Renal cortex interstitium (tissue), 15 donors: ENCODE measurements around the gene DTD1. TPM values are rescaled to one million over a fixed set of nuclear protein-coding genes. Genes with fewer than 3 reads are reported as not detected.

Experiments
- DNase-seq, 11 donors: peaks; one replicate each; pipeline ENCODE4 v3.0.0-alpha.2; 2013; ENCODE audit warnings: low read depth in 9 of 11, low spot score in 4 of 11; ENCODE audit errors: extremely low read depth in 1 of 11
- long read RNA-seq, 16 experiments: transcript quantifications; one replicate each; lab custom pipeline, GENCODE V29; 2026
- polyA plus RNA-seq, 3 donors: library from polyadenylated mRNA; unstranded; fragments of 120-200 nt; gene quantifications; one replicate each; pipeline ENCODE4 v1.2.1, GENCODE V29; 2013; ENCODE audit not compliant: insufficient read length in 3 of 3

Gene DTD1, protein sequence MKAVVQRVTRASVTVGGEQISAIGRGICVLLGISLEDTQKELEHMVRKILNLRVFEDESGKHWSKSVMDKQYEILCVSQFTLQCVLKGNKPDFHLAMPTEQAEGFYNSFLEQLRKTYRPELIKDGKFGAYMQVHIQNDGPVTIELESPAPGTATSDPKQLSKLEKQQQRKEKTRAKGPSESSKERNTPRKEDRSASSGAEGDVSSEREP
- polyA plus RNA-seq = 10 to 100 TPM; 29.8 to 35.8 (median 34.4) TPM
- long read RNA-seq, donor 1, transcript DTD1-201 (6 exons, 1,387 nt) = major isoform, 10 of 23 reads
- long read RNA-seq, donor 1, partial matches to known transcripts = 13 of 23 reads
- long read RNA-seq, donor 1, other reads (novel, unspliced or antisense) = 0 of 23 reads
- long read RNA-seq, donor 2, transcript DTD1-201 (6 exons, 1,387 nt) = major isoform, 13 of 14 reads
- long read RNA-seq, donor 2, partial matches to known transcripts = 0 of 14 reads
- long read RNA-seq, donor 2, other reads (novel, unspliced or antisense) = 0 of 14 reads
- long read RNA-seq, donor 3, transcript DTD1-201 (6 exons, 1,387 nt) = major isoform, 18 of 58 reads
- long read RNA-seq, donor 3, partial matches to known transcripts = 39 of 58 reads
- long read RNA-seq, donor 3, other reads (novel, unspliced or antisense) = 0 of 58 reads
- long read RNA-seq, donor 4, transcript DTD1-201 (6 exons, 1,387 nt) = major isoform, 9 of 16 reads
- long read RNA-seq, donor 4, partial matches to known transcripts = 6 of 16 reads
- long read RNA-seq, donor 4, other reads (novel, unspliced or antisense) = 0 of 16 reads
- long read RNA-seq, donor 5, transcript DTD1-201 (6 exons, 1,387 nt) = major isoform, 17 of 54 reads
- long read RNA-seq, donor 5, partial matches to known transcripts = 35 of 54 reads
- long read RNA-seq, donor 5, other reads (novel, unspliced or antisense) = 0 of 54 reads
- long read RNA-seq, donor 6, transcript DTD1-201 (6 exons, 1,387 nt) = major isoform, 8 of 14 reads
- long read RNA-seq, donor 6, partial matches to known transcripts = 6 of 14 reads
- long read RNA-seq, donor 6, other reads (novel, unspliced or antisense) = 0 of 14 reads
- long read RNA-seq, donor 7, transcript DTD1-201 (6 exons, 1,387 nt) = major isoform, 22 of 57 reads
- long read RNA-seq, donor 7, partial matches to known transcripts = 35 of 57 reads
- long read RNA-seq, donor 7, other reads (novel, unspliced or antisense) = 0 of 57 reads
- long read RNA-seq, donor 8, transcript DTD1-201 (6 exons, 1,387 nt) = major isoform, 20 of 77 reads
- long read RNA-seq, donor 8, partial matches to known transcripts = 57 of 77 reads
- long read RNA-seq, donor 8, other reads (novel, unspliced or antisense) = 0 of 77 reads
- long read RNA-seq, donor 9, transcript DTD1-201 (6 exons, 1,387 nt) = major isoform, 13 of 21 reads
- long read RNA-seq, donor 9, partial matches to known transcripts = 8 of 21 reads
- long read RNA-seq, donor 9, other reads (novel, unspliced or antisense) = 0 of 21 reads
- long read RNA-seq, donor 10, transcript DTD1-201 (6 exons, 1,387 nt) = major isoform, 12 of 24 reads
- long read RNA-seq, donor 10, partial matches to known transcripts = 12 of 24 reads
- long read RNA-seq, donor 10, other reads (novel, unspliced or antisense) = 0 of 24 reads
- long read RNA-seq, donor 11, transcript DTD1-201 (6 exons, 1,387 nt) = major isoform, 7 of 23 reads
- long read RNA-seq, donor 11, partial matches to known transcripts = 15 of 23 reads
- long read RNA-seq, donor 11, other reads (novel, unspliced or antisense) = 0 of 23 reads
- long read RNA-seq, donor 12, transcript DTD1-201 (6 exons, 1,387 nt) = major isoform, 13 of 13 reads
- long read RNA-seq, donor 12, partial matches to known transcripts = 0 of 13 reads
- long read RNA-seq, donor 12, other reads (novel, unspliced or antisense) = 0 of 13 reads
- long read RNA-seq, donor 13, transcript DTD1-201 (6 exons, 1,387 nt) = major isoform, 30 of 43 reads
- long read RNA-seq, donor 13, partial matches to known transcripts = 13 of 43 reads
- long read RNA-seq, donor 13, other reads (novel, unspliced or antisense) = 0 of 43 reads
- long read RNA-seq, donor 14, transcript DTD1-201 (6 exons, 1,387 nt) = major isoform, 12 of 12 reads
- long read RNA-seq, donor 14, partial matches to known transcripts = 0 of 12 reads
- long read RNA-seq, donor 14, other reads (novel, unspliced or antisense) = 0 of 12 reads
- long read RNA-seq, donor 15, transcript DTD1-201 (6 exons, 1,387 nt) = major isoform, 8 of 8 reads
- long read RNA-seq, donor 15, partial matches to known transcripts = 0 of 8 reads
- long read RNA-seq, donor 15, other reads (novel, unspliced or antisense) = 0 of 8 reads
- long read RNA-seq, donor 16, transcript DTD1-201 (6 exons, 1,387 nt) = major isoform, 37 of 69 reads
- long read RNA-seq, donor 16, partial matches to known transcripts = 32 of 69 reads
- long read RNA-seq, donor 16, other reads (novel, unspliced or antisense) = 0 of 69 reads

DNA sequence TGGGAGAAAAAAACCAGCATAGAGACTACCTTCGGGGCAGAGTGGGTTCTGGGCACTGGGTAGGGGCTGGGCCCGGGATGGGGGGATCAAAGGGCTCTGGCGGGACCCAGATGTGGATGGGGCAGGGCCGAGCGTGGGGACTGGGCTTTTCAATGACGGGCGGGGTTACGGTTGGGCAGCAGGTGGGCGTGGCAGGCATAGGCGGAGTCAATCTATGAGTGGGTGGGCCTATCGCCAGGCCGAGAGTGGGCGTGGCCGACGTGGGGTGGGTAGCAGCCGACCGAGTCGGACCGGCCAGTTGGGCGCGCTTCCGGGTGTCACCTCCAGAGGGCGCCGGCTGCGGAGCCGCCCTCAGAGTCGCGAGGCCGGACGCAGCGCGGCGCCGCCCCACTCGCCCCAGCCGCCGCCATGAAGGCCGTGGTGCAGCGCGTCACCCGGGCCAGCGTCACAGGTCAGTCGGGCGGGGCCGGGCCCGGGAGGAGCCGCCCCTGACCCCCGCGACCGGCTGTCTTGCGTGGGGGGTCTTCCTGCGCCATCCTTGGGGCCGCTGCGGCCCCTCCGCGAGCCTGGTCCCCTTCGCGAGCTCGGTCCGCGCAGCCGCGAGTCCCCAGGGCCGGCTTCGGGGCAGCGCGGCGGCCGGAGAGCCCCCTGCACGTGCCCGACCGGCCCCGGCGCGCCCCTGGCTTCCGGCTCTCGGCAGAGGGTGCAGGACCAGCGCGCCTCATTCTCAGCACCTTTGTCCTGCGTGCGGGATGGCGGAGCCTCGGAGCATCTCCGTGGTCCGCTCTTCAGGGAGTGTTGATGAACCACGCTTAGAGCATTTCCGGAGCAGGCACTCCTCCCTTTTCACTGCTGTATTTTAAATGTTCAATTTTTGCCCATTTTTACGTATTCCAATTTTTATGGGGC, at the start of gene DTD1:
Gene DTD1 (plus strand): TSS at position 390 of the 909 bp plus-strand sequence. CDS start 19 bp downstream, at position 409.
- peak; percentile 54 to 80 (median 66) for DNase-seq

DNA sequence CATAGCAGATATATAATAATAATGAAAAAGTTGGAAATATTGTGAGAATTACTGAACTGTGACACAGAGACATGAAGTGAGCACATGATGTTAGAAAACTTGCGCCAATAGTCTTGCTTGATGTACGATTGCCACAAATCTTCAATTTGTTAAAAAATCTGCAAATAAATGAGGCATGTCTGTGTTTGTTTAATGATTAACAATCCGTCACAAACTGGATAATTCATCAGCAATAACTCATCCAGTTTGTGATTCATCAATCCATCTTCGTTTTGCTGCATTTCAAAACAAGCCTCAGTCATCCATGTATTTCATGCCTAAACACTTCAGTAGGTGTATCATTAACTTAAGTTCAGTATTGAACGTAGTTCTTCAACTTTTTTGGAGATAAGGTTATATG, 46.1 kb upstream of the DTD1 start:
- no peak for DNase-seq

DNA sequence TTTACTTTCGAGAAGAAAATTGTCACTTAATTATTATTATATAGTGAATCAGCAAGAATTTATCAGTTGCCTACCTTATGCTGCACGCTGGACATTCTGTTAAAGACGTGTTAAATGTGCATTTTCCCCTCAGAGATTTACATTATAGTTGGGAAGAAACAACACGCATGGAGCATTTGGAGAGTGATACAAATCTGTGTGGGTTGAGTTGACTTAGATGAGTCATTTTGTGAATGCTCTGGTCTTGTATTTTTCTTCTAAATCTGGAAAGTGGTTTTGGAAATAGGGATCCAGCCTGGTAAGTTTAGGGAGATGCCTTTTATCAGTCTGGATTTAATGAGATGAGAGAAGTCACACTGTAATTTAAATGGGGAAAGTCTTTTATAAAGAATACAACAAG, 44.6 kb upstream of the DTD1 start:
- DNase-seq = no peak

DNA sequence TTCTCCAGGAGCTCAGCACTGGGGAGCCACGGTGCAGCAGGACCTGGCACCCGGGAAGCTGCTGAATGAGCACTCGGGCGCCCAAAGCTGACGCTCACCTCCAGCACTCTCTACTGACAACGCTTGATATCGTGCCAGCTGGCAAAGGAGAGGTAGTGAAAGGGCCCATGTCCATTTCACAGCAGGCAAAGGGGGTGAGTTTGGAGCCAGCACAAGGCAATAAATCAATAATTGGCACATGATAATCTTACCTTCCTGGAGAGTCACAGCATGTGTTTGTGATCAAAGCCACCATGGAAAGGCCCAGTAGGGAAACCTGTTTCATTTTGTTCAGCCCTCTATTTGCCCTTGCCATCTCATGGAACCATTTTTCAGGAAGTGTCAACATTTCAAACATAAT, 43.9 kb upstream of the DTD1 start:
- DNase-seq = no peak

DNA sequence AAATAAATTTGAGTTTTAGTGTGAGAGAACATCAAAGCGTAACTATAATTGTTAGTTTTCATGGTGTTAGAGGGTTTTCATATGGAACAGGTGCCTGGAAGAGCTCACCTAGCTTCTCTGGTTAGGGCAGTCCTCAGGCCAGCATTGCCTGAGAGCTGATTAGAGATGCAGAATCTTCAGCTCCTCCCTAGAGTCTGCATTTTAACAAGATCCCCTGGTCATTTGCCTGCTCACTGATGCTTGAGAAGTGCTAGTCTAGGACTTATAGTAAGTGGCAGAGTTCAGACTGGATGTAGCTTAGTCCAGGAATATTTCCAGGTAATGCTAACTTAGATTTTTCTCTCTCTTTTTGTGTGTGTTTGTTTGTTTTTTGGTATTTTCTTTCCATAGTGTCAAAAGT, 42.3 kb upstream of the DTD1 start:
- peak in 1 of 11 donors; percentile 20 for DNase-seq

DNA sequence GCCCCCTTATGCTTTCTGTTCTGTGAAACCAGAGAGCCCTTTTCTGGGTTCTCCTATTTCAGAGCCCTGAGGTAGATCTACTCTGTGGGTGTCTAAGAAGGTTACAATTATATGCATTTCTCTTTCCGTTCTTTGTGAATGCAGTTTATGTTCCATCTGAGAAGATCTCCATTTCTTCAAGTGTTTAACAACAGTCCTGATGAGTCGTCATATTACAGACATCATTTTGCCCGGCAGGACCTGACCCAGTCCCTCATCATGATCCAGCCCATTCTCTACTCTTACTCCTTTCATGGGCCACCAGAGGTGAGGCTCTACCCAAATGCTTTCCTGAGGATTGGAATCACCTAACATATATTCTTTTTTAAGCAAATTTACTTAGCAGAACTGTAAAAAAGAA, 39.4 kb upstream of the DTD1 start:
- DNase-seq = no peak

DNA sequence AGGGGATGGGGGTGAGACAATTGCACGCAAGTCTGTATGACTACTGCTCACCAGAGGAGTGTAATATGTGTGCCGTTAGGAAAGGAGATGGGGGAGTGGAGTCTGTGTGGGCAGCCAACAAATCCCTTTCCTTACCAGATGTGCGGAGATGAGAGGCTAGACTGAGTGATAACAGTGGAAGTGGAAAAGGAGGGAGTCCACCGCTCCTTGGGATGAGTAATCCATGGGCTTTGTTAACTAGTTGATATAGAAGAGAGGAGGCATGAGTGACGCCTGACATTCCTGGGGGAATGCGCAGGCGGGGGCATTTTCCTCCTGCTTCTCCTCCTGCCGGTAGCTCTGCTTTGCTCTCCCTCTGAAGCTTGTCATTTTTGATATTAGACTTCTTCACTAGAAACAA, 34.1 kb upstream of the DTD1 start:
- DNase-seq = no peak

DNA sequence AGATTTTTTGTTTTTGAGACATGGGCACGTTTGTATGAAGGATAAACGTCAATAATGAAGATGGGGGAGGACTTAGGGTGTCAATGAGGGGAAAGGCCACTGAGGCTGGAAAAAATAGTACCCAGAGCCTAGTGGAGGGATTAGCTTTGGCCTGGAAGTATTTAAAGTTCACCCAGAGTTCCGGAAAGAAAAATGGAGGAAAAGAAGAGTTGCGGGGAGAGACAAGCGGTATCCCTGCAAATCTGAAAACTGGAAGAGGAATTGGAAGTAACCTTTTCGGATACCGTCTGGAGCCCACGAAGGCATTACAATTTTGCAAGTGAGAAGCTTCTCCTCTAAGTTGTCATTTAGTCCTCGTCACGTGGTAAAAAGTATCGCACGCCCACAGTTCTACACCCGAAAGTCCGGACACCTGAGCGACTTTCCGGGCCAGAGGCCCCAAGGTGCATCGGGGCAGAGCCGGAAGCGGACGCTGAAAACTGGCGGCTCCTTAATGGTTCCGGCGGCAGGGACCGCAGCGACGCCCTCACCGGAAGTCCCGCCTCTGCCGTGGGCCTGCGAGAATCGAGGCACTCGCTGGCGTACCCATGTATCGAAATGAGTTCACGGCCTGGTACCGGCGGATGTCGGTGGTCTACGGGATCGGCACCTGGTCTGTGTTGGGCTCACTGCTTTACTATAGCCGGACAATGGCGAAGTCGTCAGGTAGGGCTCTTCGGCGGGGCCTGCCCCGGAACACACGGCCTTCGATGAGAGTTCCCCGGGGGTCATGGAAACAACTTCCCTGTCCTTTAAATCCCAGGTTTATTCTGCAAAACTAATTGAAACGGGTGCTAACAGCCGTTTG, 20.7 kb upstream of the DTD1 start, which contains the start of gene SMIM26:
Gene SMIM26 (plus strand): TSS at position 541 of the 847 bp plus-strand sequence. CDS start 47 bp downstream, at position 588.
- peak; percentile 79 to 94 (median 90) for DNase-seq

DNA sequence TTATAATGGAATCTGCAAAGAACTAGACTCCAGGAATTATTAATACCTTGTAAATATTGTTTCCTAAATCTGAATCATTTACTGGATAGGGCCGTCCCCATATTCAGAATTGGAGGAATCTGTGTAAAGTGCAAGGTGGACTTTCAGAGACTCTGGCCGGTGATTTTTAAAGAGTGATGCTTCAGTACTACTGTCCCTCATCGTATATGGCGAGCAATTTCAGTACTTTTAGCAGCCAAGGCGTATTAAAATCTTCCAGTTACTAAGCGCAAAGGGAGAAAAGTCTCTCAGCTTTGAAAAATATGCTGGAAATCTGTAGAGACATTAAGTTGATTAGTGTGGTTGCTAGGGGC, 20.1 kb upstream of the DTD1 start:
- DNase-seq = peak in 1 of 11 donors; percentile 3

DNA sequence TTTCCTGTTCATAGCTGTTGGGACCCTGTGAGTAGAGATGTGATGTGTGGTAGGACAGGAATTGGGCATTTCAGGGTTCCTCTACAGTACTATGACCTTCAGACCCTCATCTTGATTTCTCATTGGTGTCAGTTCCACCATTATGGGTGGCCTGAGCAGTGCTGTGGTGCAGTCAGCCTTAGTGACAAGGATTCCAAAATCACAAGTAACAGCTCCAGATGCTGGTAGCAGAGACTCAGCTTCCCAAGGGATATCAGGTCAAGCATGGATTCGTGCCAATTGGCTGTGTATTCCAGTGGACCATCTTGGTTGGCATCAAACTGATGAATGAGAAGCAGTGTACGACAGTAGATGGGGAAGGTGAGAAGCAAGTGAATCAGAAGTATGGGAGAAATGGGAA, 16.8 kb upstream of the DTD1 start:
- DNase-seq = no peak

DNA sequence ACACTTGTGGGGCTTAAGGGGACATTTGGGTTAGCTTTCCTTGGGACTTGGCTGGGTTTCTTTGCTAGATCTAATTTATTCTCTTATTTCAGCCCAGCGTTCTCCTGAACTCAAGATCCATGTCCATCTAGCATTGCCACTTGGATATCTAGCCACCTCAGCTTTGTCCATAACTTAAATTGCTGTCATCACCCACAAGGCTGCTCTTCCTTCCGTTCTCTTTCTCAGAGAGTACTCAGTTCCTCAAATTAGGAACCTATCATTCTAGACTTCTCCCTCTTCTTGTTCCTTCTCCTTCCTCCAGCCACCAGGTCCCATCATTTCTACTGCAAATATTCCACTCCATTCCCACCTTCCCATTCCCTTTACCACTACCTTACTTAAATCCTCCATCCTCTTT, 16.3 kb upstream of the DTD1 start:
- no peak for DNase-seq

DNA sequence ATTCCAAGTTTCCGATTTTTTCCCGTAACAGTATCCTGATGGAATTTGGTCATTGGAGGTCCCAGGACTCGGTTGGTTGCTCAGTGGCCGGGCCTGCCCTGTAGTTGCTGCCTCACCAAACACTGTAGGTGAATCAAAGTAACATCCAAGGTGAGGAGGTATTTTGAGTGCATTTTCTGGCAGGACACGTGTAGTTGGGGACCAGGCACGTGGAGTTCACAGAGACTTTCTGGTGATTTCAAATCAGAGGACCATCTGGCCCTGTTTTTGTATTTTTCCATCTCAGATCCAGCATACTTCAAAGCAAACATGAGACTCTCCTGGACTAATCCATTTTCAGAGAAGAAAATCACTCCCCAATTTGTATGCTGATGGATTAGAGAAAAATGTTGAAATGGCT, 9.9 kb upstream of the DTD1 start:
- DNase-seq = no peak

DNA sequence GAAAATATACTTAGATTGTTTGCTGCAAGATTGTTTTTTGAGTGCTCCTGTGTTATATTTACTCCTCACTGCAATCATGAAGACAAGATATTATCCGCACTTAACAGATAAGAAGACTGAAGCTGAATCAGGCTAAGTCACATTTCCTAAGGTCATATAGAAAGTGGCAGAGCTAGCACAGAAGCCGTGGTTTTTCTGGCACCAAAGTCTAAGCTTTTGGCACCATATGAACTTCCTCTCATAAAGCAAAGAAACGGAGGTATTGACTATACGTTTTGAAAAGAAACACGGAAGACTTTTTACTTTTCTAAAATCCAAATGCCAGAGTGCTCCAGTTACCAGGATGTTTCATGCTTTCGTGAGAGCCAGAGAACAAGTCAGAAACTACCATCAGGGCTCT, 9.3 kb upstream of the DTD1 start:
- no peak for DNase-seq

DNA sequence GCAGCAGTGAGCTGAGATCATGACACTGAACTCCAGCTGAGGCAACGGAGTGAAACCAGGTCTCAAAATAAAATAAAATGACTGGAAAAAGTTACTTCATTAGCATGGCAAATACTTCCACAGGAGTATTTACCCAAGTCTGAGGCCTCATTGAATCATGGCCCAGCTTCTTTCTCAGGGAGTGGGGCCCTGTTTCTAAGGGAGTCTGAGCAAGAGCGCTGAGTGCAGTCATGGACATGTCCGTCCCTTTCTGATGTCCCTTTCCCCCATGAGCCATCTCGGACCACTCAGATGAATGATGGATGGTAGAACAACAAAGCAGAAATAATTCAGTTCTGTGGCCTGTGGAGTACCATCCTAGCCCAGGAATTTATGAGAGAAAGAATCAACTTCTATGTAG, 7.8 kb upstream of the DTD1 start:
- no peak for DNase-seq

DNA sequence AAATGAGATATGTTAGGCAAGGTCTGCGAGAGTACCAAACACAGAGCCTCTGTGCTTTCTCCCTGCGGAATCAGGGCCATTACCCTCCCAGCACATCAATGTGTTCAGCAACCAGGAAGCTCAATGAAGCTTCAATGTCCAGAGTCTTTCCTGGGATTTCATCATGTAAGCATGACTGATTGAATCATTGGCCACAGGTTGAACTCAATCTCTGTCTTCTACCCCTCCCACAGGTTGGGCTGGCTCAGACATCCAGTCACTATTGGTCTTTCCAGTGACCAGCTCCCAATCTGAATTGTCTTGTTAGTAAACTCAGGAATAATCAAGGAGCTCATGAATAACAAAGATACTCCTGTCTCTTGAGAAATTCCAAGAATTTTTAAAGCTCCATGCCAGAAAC, 2.7 kb upstream of the DTD1 start:
- no peak for DNase-seq
